ENCODE measurements around the gene GRK7.

GRCh38 chr3:141776376-141776775, 13.2 kb downstream of the GRK7 start:
- TF ChIP-seq CTCF (IDR thresholded peaks at IDR 0.05; ENCODE audit: low read depth, low read length) (no peak), EZH2phosphoT487 (IDR thresholded peaks at IDR 0.05; ENCODE audit: low read depth) (no peak)
